HEK293 (cell line): ENCODE data around the gene NELL1.

Experiments
- CTCF ChIA-PET: fragments of 350-600 bp; formaldehyde crosslinking; extraction: SDS; loops from one replicate; lab custom pipeline; 2021; ENCODE audit warnings: antibody characterized with exemption; lab: Yijun Ruan, JAX
- POLR2A ChIA-PET: fragments of 300-600 bp; formaldehyde crosslinking; extraction: SDS; loops from one replicate; lab custom pipeline; 2020; ENCODE audit warnings: antibody characterized with exemption, inconsistent platforms; lab: Yijun Ruan, JAX
- H3K27ac ChIP-seq: fragments of 200-500 bp; sonication (Bioruptor generic); 2 replicates; pipeline ENCODE4 v1.5.1; 2014; ENCODE audit warnings: low read depth, low read length, control low read depth, inconsistent platforms; ENCODE audit errors: extremely low read depth
- H3K36me3 ChIP-seq, 2 experiments: fragments of 200-500 bp in 1 of 2; sonication (Bioruptor generic) in 1 of 2; 1 replicate in 1 of 2; 2 replicates in 1 of 2; pipeline ENCODE4 v1.5.1; 2014 to 2017; ENCODE audit warnings: inconsistent platforms in 2 of 2, low read length in 2 of 2; ENCODE audit not compliant: control insufficient read depth in 2 of 2, insufficient read depth in 1 of 2
- H3K4me1 ChIP-seq: fragments of 200-500 bp; sonication (Bioruptor generic); 2 replicates; pipeline ENCODE4 v1.5.1; 2014; ENCODE audit warnings: mild to moderate bottlenecking, low read length, inconsistent platforms; ENCODE audit not compliant: control insufficient read depth, insufficient read depth
- H3K4me3 ChIP-seq: 2 replicates; pipeline ENCODE4 v1.5.1; 2011; ENCODE audit warnings: low read depth, mild to moderate bottlenecking, control low read depth, low read length, moderate library complexity
- H3K9me3 ChIP-seq: fragments of 200-500 bp; sonication (Bioruptor generic); 2 replicates; pipeline ENCODE4 v1.5.1; 2014; ENCODE audit warnings: low read depth, low read length, inconsistent platforms; ENCODE audit not compliant: control insufficient read depth, insufficient read depth
- BCL11B ChIP-seq: fragments of 450-650 bp; formaldehyde crosslinking; IDR thresholded peaks from 2 replicates; pipeline ENCODE4 v1.5.1; 2016; ENCODE audit warnings: low read depth, missing biosample characterization, missing genetic modification characterization
- KLF8 ChIP-seq: fragments of 450-650 bp; formaldehyde crosslinking; IDR thresholded peaks from 2 replicates; pipeline ENCODE4 v1.5.1; 2016; ENCODE audit warnings: missing biosample characterization, missing genetic modification characterization
- SP3 ChIP-seq: fragments of 450-650 bp; formaldehyde crosslinking; IDR thresholded peaks from 2 replicates; pipeline ENCODE4 v1.5.1; 2016; ENCODE audit warnings: missing biosample characterization, missing genetic modification characterization
- SP7 ChIP-seq: fragments of 450-650 bp; formaldehyde crosslinking; IDR thresholded peaks from 2 replicates; pipeline ENCODE4 v1.5.1; 2016; ENCODE audit warnings: missing biosample characterization, missing genetic modification characterization
- YY1 ChIP-seq: fragments of 450-650 bp; formaldehyde crosslinking; IDR thresholded peaks from 2 replicates; pipeline ENCODE4 v1.5.1; 2018; ENCODE audit warnings: missing biosample characterization, missing genetic modification characterization
- YY2 ChIP-seq: fragments of 450-650 bp; formaldehyde crosslinking; IDR thresholded peaks from 2 replicates; pipeline ENCODE4 v1.5.1; 2016; ENCODE audit warnings: missing biosample characterization, missing genetic modification characterization
- ZFHX2 ChIP-seq: fragments of 450-650 bp; formaldehyde crosslinking; conservative IDR thresholded peaks from 2 replicates; pipeline ENCODE4 v1.5.1; 2016; ENCODE audit warnings: missing biosample characterization, missing genetic modification characterization
- ZNF10 ChIP-seq: fragments of 450-650 bp; formaldehyde crosslinking; IDR thresholded peaks from 2 replicates; pipeline ENCODE4 v1.5.1; 2017; ENCODE audit warnings: missing biosample characterization, missing genetic modification characterization
- ZNF112 ChIP-seq: fragments of 450-650 bp; formaldehyde crosslinking; IDR thresholded peaks from 2 replicates; pipeline ENCODE4 v1.5.0; 2017; ENCODE audit warnings: missing biosample characterization, missing genetic modification characterization
- ZNF16 ChIP-seq: fragments of 450-650 bp; formaldehyde crosslinking; IDR thresholded peaks from 2 replicates; pipeline ENCODE4 v1.5.1; 2016; ENCODE audit warnings: low read depth, missing biosample characterization, missing genetic modification characterization
- ZNF571 ChIP-seq: fragments of 450-650 bp; formaldehyde crosslinking; IDR thresholded peaks from 2 replicates; pipeline ENCODE4 v1.5.0; 2017; ENCODE audit warnings: missing biosample characterization, missing genetic modification characterization
- ZNF626 ChIP-seq: fragments of 450-650 bp; sonication (Bioruptor Pico); formaldehyde crosslinking; IDR thresholded peaks from 2 replicates; pipeline ENCODE4 v1.5.1; 2018; ENCODE audit warnings: missing biosample characterization, missing genetic modification characterization, inconsistent platforms
- ZNF654 ChIP-seq: fragments of 450-650 bp; formaldehyde crosslinking; IDR thresholded peaks from 2 replicates; pipeline ENCODE4 v1.5.1; 2016; ENCODE audit warnings: low read depth, missing biosample characterization, missing genetic modification characterization
- ZNF76 ChIP-seq: fragments of 450-650 bp; formaldehyde crosslinking; IDR thresholded peaks from 2 replicates; pipeline ENCODE4; 2016; ENCODE audit warnings: low read depth, missing biosample characterization, missing genetic modification characterization, borderline replicate concordance
- ZNF776 ChIP-seq: fragments of 450-650 bp; formaldehyde crosslinking; IDR thresholded peaks from 2 replicates; pipeline ENCODE4 v1.5.0; 2017; ENCODE audit warnings: missing biosample characterization, missing genetic modification characterization, borderline replicate concordance
- TF ChIP-seq, protein P1 (sequence below): fragments of 450-650 bp; formaldehyde crosslinking; IDR thresholded peaks from 2 replicates; pipeline ENCODE4 v1.5.1; 2017; ENCODE audit warnings: missing biosample characterization, missing genetic modification characterization
- TF ChIP-seq, protein P2 (sequence below): fragments of 450-650 bp; formaldehyde crosslinking; IDR thresholded peaks from 2 replicates; pipeline ENCODE4 v1.5.1; 2016; ENCODE audit warnings: missing biosample characterization, missing genetic modification characterization
- TF ChIP-seq, protein P3 (sequence below): fragments of 450-650 bp; formaldehyde crosslinking; IDR thresholded peaks from 2 replicates; pipeline ENCODE4 v1.5.1; 2016; ENCODE audit warnings: missing biosample characterization, missing genetic modification characterization
- TF ChIP-seq, protein P4 (sequence below): fragments of 450-650 bp; formaldehyde crosslinking; IDR thresholded peaks from 2 replicates; pipeline ENCODE4 v1.5.1; 2016; ENCODE audit warnings: missing biosample characterization, missing genetic modification characterization
- TF ChIP-seq, protein P5 (sequence below): fragments of 450-650 bp; formaldehyde crosslinking; IDR thresholded peaks from 2 replicates; pipeline ENCODE4 v1.5.1; 2016; ENCODE audit warnings: missing biosample characterization, missing genetic modification characterization

The NELL1 gene

DNA sequence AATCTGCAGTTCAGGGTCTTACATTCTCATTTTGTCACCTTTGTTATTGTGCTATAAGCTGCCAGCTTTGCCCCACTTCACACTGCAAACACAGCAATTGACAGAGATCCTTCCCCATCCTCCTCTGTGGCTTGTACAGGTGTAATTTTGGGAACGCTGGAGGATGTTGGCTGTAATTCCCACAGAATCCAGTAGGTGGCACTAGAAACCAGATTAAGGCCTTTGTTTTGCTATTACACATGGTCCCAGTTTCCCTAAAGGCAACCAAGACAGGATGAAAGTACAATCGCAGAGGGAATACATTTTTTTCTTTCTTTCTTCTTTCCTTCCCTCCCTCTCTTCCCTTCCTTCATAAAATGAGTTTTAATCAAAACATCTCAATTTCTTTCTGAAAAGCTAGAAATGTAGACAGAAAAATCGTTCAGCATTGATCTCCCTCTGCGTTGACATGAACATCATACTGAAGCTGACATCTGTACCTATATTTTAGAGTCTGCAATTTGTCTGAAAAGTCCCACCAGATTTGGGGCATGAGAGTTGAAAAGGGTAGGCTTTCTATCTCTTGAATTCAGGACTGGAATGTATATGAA lies 21.3 kb upstream of the NELL1 start:
- CTCF ChIA-PET, result interaction anchor here (0.5 to 5.0 kb wide), 25 partner anchors 8 to 1464 kb away, joined by 3 to 26 read pairs (median 4); no protein-coding TSS in a partner anchor
- Histone ChIP-seq H3K27ac (no peak overlapping the region), H3K9me3 (no peaks in the 10 kb centered on the region), H3K4me1 (no peaks in the 10 kb centered on the region), H3K36me3 (no peaks in the 10 kb centered on the region), H3K4me3 (no peak overlapping the region)
- POLR2A ChIA-PET, result interaction anchor here (0.7 kb wide), 1 partner anchor 863 kb away, joined by 3 read pairs; no protein-coding TSS in a partner anchor
- TF ChIP-seq ZNF654, result peak; percentile 90
- TF ChIP-seq ZFHX2 (tag by site-specific recombination), result no peak

DNA sequence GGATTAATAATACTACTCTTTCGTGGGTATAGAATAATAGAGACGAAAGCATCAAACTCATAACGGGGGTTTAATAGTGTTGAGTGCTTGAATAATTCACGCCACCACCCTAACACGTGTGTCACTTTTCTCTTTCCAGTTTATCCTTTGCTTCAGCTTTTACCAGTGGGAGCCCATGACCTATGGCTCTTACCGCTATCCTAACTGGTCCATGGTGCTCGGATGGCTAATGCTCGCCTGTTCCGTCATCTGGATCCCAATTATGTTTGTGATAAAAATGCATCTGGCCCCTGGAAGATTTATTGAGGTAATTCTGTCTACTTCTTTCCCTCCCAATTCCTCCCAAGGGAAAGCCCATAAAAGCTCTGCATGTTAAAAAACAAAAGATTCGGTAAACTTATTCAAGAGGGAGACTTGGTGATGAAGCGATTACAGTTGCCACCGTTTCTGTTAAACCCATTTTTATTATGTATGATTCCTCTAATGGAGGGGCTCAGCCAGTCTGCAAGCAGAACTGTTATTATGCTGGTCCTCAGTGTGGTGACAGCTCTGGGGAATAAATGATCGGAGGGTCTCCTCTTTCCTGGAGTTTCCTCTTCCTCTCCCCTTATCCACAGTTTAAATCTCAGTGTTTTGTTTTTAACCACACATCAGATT lies 17.1 kb upstream of the NELL1 start:
- POLR2A ChIA-PET, result no interaction called here
- H3K4me3 ChIP-seq, result no peak overlapping the region
- no peaks in the 10 kb centered on the region for H3K36me3 ChIP-seq
- H3K9me3 ChIP-seq, result no peaks in the 10 kb centered on the region
- TF ChIP-seq YY1 (tag by site-specific recombination) (no peak), ZNF626 (tag by site-specific recombination) (no peak), ZNF112 (tag by site-specific recombination) (no peak), ZNF10 (no peak), ZNF571 (tag by site-specific recombination) (no peak), SP7 (tag by site-specific recombination) (no peak), YY2 (tag by site-specific recombination) (no peak)
- TF ChIP-seq, protein P1, sequence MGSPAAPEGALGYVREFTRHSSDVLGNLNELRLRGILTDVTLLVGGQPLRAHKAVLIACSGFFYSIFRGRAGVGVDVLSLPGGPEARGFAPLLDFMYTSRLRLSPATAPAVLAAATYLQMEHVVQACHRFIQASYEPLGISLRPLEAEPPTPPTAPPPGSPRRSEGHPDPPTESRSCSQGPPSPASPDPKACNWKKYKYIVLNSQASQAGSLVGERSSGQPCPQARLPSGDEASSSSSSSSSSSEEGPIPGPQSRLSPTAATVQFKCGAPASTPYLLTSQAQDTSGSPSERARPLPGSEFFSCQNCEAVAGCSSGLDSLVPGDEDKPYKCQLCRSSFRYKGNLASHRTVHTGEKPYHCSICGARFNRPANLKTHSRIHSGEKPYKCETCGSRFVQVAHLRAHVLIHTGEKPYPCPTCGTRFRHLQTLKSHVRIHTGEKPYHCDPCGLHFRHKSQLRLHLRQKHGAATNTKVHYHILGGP (tag by site-specific recombination), result no peak
- TF ChIP-seq, protein P2, sequence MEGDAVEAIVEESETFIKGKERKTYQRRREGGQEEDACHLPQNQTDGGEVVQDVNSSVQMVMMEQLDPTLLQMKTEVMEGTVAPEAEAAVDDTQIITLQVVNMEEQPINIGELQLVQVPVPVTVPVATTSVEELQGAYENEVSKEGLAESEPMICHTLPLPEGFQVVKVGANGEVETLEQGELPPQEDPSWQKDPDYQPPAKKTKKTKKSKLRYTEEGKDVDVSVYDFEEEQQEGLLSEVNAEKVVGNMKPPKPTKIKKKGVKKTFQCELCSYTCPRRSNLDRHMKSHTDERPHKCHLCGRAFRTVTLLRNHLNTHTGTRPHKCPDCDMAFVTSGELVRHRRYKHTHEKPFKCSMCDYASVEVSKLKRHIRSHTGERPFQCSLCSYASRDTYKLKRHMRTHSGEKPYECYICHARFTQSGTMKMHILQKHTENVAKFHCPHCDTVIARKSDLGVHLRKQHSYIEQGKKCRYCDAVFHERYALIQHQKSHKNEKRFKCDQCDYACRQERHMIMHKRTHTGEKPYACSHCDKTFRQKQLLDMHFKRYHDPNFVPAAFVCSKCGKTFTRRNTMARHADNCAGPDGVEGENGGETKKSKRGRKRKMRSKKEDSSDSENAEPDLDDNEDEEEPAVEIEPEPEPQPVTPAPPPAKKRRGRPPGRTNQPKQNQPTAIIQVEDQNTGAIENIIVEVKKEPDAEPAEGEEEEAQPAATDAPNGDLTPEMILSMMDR (tag by site-specific recombination), result no peak
- TF ChIP-seq, protein P3, sequence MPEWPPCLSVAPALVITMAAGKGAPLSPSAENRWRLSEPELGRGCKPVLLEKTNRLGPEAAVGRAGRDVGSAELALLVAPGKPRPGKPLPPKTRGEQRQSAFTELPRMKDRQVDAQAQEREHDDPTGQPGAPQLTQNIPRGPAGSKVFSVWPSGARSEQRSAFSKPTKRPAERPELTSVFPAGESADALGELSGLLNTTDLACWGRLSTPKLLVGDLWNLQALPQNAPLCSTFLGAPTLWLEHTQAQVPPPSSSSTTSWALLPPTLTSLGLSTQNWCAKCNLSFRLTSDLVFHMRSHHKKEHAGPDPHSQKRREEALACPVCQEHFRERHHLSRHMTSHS (tag by site-specific recombination), result no peak
- TF ChIP-seq, protein P4, sequence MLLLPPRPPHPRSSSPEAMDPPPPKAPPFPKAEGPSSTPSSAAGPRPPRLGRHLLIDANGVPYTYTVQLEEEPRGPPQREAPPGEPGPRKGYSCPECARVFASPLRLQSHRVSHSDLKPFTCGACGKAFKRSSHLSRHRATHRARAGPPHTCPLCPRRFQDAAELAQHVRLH (tag by site-specific recombination), result no peak
- no peaks in the 10 kb centered on the region for H3K4me1 ChIP-seq
- CTCF ChIA-PET, result interaction anchor here (0.5 kb wide), 1 partner anchor 323 kb away, joined by 3 read pairs; no protein-coding TSS in a partner anchor
- no peak overlapping the region for H3K27ac ChIP-seq

DNA sequence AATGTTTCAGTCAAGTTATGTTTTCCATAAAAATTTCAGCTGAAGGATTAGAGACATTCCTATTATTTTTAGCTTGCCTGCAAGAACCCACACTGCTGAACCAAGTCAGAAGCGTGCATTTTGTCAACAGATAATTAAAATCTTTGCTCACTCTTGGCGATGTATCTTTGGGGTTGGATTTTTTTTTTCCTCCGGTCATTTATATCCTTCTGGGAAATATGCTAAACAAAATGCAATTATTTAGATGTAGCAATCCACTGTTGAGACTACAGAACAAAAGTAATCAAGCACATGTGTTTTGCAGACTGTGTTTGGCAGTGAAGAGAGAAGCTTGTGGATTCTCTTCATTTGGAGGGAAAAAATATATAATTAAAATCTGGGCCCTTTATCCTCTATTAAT lies 15.3 kb upstream of the NELL1 start:
- no peak for TF ChIP-seq ZNF16 (tag by site-specific recombination)
- TF ChIP-seq, protein P5, sequence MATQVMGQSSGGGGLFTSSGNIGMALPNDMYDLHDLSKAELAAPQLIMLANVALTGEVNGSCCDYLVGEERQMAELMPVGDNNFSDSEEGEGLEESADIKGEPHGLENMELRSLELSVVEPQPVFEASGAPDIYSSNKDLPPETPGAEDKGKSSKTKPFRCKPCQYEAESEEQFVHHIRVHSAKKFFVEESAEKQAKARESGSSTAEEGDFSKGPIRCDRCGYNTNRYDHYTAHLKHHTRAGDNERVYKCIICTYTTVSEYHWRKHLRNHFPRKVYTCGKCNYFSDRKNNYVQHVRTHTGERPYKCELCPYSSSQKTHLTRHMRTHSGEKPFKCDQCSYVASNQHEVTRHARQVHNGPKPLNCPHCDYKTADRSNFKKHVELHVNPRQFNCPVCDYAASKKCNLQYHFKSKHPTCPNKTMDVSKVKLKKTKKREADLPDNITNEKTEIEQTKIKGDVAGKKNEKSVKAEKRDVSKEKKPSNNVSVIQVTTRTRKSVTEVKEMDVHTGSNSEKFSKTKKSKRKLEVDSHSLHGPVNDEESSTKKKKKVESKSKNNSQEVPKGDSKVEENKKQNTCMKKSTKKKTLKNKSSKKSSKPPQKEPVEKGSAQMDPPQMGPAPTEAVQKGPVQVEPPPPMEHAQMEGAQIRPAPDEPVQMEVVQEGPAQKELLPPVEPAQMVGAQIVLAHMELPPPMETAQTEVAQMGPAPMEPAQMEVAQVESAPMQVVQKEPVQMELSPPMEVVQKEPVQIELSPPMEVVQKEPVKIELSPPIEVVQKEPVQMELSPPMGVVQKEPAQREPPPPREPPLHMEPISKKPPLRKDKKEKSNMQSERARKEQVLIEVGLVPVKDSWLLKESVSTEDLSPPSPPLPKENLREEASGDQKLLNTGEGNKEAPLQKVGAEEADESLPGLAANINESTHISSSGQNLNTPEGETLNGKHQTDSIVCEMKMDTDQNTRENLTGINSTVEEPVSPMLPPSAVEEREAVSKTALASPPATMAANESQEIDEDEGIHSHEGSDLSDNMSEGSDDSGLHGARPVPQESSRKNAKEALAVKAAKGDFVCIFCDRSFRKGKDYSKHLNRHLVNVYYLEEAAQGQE (tag by site-specific recombination), result no peak
- no peak for TF ChIP-seq ZNF776 (tag by site-specific recombination)
- no peak for TF ChIP-seq BCL11B (tag by site-specific recombination)
- no peak for TF ChIP-seq KLF8 (tag by site-specific recombination)
- TF ChIP-seq ZNF76, result no peak
- TF ChIP-seq SP3 (tag by site-specific recombination), result no peak
- POLR2A ChIA-PET, result no interaction called here
- Histone ChIP-seq H3K4me1 (no peaks in the 10 kb centered on the region), H3K36me3 (no peaks in the 10 kb centered on the region), H3K9me3 (no peaks in the 10 kb centered on the region), H3K4me3 (no peak overlapping the region), H3K27ac (no peak overlapping the region)
- CTCF ChIA-PET, result interaction anchor here (1.4 to 1.6 kb wide), 2 partner anchors 18 to 858 kb away, joined by 3 to 5 read pairs; no protein-coding TSS in a partner anchor
